GM18873 (cell line): Measurements from ENCODE around the gene SLC12A5.

Source experiments
- ATAC-seq: cut with Tn5 transposase; IDR thresholded peaks from one replicate; pipeline ENCODE4 v1.9.1; 2021; ENCODE audit warnings: mild to moderate bottlenecking, moderate library complexity, moderate number of reproducible peaks; ENCODE audit not compliant: unreplicated experiment, low FRiP score

Gene SLC12A5

GRCh38 chr20:46006022-46006705 lies 22.9 kb upstream of the SLC12A5 start:
- ATAC-seq: no peak

- no peak for ATAC-seq
These were observed 22.1 kb upstream of the SLC12A5 start for GRCh38 chr20:46006964-46007363.

- ATAC-seq: no peak
These were observed 21.3 kb upstream of the SLC12A5 start for GRCh38 chr20:46007671-46008070.

- no peak for ATAC-seq
These were observed 19.2 kb upstream of the SLC12A5 start for GRCh38 chr20:46009816-46010215.

GRCh38 chr20:46010491-46011391 lies 18.3 kb upstream of the SLC12A5 start:
- no peak for ATAC-seq

- ATAC-seq: no peak
These were observed 17.2 kb upstream of the SLC12A5 start for GRCh38 chr20:46011631-46012482.

- no peak for ATAC-seq
These were observed 16.1 kb upstream of the SLC12A5 start for GRCh38 chr20:46012921-46013320.

GRCh38 chr20:46013322-46013828 lies 15.6 kb upstream of the SLC12A5 start:
- ATAC-seq: no peak

- ATAC-seq: no peak
These were observed 15.0 kb upstream of the SLC12A5 start for GRCh38 chr20:46013829-46014516.

GRCh38 chr20:46014517-46015396 lies 14.3 kb upstream of the SLC12A5 start:
- ATAC-seq: no peak

- no peak for ATAC-seq
These were observed 11.7 kb upstream of the SLC12A5 start for GRCh38 chr20:46017272-46017671.

GRCh38 chr20:46018112-46018511 lies 10.9 kb upstream of the SLC12A5 start:
- ATAC-seq: no peak

GRCh38 chr20:46018611-46019010 lies 10.4 kb upstream of the SLC12A5 start:
- ATAC-seq: no peak

- ATAC-seq: no peak
These were observed 8.5 kb upstream of the SLC12A5 start for GRCh38 chr20:46020555-46020954.

GRCh38 chr20:46021361-46022359 lies 7.4 kb upstream of the SLC12A5 start:
- no peak for ATAC-seq

GRCh38 chr20:46022411-46023147 lies 6.4 kb upstream of the SLC12A5 start:
- ATAC-seq: no peak

GRCh38 chr20:46023148-46023484 lies 5.9 kb upstream of the SLC12A5 start:
- no peak for ATAC-seq
